Measurements from ENCODE around the gene SLC6A18.

DNA sequence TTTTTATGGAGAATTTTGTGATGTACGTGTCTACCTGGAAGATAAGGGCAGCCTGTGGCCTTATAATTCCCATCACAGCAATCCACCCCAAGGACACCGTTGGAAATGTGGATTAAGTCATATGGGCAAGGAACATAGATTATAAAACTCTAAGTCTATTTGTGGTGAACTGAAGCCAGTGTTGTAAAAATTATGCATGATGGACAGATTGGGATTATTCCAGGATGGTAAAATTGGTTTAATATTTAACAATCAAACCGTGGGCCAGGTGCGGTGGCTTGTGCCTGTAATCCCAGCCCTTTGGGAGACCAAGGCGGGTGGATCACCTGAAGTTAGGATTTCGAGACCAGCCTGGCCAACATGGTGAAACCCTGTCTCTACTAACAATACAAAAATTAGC lies 36.7 kb upstream of the SLC6A18 start:
- TF ChIP-seq, protein P1, sequence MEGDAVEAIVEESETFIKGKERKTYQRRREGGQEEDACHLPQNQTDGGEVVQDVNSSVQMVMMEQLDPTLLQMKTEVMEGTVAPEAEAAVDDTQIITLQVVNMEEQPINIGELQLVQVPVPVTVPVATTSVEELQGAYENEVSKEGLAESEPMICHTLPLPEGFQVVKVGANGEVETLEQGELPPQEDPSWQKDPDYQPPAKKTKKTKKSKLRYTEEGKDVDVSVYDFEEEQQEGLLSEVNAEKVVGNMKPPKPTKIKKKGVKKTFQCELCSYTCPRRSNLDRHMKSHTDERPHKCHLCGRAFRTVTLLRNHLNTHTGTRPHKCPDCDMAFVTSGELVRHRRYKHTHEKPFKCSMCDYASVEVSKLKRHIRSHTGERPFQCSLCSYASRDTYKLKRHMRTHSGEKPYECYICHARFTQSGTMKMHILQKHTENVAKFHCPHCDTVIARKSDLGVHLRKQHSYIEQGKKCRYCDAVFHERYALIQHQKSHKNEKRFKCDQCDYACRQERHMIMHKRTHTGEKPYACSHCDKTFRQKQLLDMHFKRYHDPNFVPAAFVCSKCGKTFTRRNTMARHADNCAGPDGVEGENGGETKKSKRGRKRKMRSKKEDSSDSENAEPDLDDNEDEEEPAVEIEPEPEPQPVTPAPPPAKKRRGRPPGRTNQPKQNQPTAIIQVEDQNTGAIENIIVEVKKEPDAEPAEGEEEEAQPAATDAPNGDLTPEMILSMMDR (optimal IDR thresholded peaks at IDR 0.05 in 1 of 3, IDR thresholded peaks at IDR 0.05 in 1 of 3, conservative IDR thresholded peaks at IDR 0.05 in 1 of 3; ENCODE audit: extremely low read depth in 1 of 3, insufficient read depth in 2 of 3, low read length in 3 of 3): no peak
- TF ChIP-seq EZH2 (IDR thresholded peaks at IDR 0.05; ENCODE audit: low read length): no peak
